ENCODE data around the gene SAMD4A.

DNA sequence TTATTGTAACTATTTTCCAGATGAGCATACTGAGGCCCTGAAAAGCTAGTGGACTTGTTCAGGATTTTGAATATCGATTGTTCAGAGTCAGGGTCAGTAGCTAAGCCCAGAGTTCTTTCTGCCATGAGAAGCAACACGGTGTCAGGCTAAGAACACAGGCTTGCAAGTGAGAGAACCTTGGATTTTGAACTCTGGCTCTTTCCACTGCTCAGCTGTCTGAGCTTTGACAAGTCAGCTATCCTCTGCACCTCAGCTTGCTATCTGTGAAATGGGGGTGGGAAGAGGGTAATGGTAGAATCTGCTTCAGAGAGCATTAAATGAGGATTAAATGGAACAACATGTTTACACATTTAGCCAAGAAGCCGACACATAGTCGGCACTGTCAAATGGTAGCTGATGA lies 157.2 kb downstream of the SAMD4A start:
- TF ChIP-seq, protein P1, sequence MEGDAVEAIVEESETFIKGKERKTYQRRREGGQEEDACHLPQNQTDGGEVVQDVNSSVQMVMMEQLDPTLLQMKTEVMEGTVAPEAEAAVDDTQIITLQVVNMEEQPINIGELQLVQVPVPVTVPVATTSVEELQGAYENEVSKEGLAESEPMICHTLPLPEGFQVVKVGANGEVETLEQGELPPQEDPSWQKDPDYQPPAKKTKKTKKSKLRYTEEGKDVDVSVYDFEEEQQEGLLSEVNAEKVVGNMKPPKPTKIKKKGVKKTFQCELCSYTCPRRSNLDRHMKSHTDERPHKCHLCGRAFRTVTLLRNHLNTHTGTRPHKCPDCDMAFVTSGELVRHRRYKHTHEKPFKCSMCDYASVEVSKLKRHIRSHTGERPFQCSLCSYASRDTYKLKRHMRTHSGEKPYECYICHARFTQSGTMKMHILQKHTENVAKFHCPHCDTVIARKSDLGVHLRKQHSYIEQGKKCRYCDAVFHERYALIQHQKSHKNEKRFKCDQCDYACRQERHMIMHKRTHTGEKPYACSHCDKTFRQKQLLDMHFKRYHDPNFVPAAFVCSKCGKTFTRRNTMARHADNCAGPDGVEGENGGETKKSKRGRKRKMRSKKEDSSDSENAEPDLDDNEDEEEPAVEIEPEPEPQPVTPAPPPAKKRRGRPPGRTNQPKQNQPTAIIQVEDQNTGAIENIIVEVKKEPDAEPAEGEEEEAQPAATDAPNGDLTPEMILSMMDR (IDR thresholded peaks at IDR 0.05; ENCODE audit: insufficient read depth, low read length, poor library complexity, severe bottlenecking) = no peak
- no peak for TF ChIP-seq EZH2phosphoT487 (conservative IDR thresholded peaks at IDR 0.05; ENCODE audit: low read length)

Data from SU-DHL-6 (cell line).